ENCODE measurements around the gene GKN1.

- TF ChIP-seq CTCF (IDR thresholded peaks at IDR 0.05) (no peak), POLR2A (IDR thresholded peaks at IDR 0.05) (no peak), EP300 (IDR thresholded peaks at IDR 0.05) (no peak), POLR2AphosphoS5 (IDR thresholded peaks at IDR 0.05) (no peak)
These were observed 42.0 kb upstream of the GKN1 start for GRCh38 chr2:68932402-68932801.
